Muscle layer of duodenum (tissue), 2 donors: ENCODE data around the gene TBX2.
"Not testable (repeated sequence)": the region's sequence is repeated elsewhere in the genome, so short reads cannot be mapped to it uniquely, and the experiment has no call there.

Experiments used
- H3K27ac ChIP-seq: one replicate; pipeline ENCODE4 v1.7.0; 2013; ENCODE audit warnings: mild to moderate bottlenecking, low read length
- H3K27me3 ChIP-seq: one replicate; pipeline ENCODE4 v1.7.0; 2013; ENCODE audit warnings: low read depth, mild to moderate bottlenecking, control low read depth, low read length
- H3K36me3 ChIP-seq, 2 donors: one replicate each; pipeline ENCODE4 v1.7.0; 2013; ENCODE audit warnings: low read length in 2 of 2, control low read depth in 1 of 2, mild to moderate bottlenecking in 1 of 2; ENCODE audit not compliant: insufficient read depth in 2 of 2, control insufficient read depth in 1 of 2
- H3K4me1 ChIP-seq, 2 donors: one replicate each; pipeline ENCODE4 v1.7.0; 2013; ENCODE audit warnings: low read length in 2 of 2, mild to moderate bottlenecking in 2 of 2, control low read depth in 1 of 2, moderate library complexity in 1 of 2; ENCODE audit not compliant: insufficient read depth in 2 of 2, control insufficient read depth in 1 of 2
- H3K4me3 ChIP-seq, 2 donors: one replicate each; pipeline ENCODE4 v1.7.0; 2013; ENCODE audit warnings: low read length in 2 of 2, low read depth in 1 of 2, mild to moderate bottlenecking in 1 of 2
- H3K9me3 ChIP-seq, 2 donors: one replicate each; pipeline ENCODE4 v1.7.0; 2013; ENCODE audit warnings: low read length in 2 of 2, control low read depth in 1 of 2, mild to moderate bottlenecking in 1 of 2; ENCODE audit not compliant: control insufficient read depth in 1 of 2
- donor health status: healthy.

TBX2 gene

GRCh38 chr17:61436273-61436672 lies 36.6 kb downstream of the TBX2 start:
- no peaks in the 10 kb centered on the region for H3K36me3 ChIP-seq
- H3K4me3 ChIP-seq = no peak overlapping the region
- no peaks in the 10 kb centered on the region for H3K4me1 ChIP-seq
- H3K27me3 ChIP-seq = peaks cover 5% of the 10 kb centered on the region
- no peak overlapping the region for H3K27ac ChIP-seq
- H3K9me3 ChIP-seq = peaks cover 0 to 17% of the 10 kb centered on the region in 2 donors

DNA sequence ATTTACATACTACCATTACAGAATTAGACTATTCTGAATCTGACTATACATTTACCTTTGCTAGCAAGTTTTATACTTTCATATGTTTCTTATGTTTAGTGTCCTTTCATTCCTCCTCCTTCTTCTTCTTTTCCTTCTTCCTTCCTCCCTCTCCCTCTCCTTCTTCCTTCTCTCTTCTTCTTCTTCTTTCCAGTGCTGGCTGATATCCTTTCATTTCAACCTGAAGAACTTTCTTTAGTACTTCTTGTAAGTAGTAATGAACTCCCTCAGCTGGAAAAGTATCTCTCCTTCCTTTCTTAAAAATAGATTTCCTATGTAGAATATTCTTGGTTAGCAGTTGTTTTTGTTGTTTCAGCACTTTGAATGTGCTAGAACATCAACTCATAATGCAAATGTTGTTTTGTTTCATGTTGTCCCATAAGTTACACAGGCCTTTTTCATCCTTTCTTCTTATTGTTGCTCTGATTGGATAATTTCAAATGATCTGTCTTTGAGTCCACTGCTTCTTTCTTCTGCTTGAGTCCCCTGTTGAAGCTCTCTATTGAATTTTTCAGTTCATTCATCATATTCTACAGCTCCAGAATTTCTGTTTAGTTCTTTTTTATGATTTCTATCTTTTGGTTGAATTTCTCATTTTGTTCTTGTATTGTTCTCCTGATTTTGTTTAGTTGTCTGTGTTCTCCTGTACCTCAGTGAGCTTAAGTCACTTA lies 37.5 kb downstream of the TBX2 start:
- Histone ChIP-seq H3K27ac (no peak overlapping the region), H3K4me1 (no peaks in the 10 kb centered on the region), H3K4me3 (no peak overlapping the region), H3K27me3 (peaks cover 5% of the 10 kb centered on the region), H3K9me3 (peaks cover 0 to 17% of the 10 kb centered on the region in 2 donors), H3K36me3 (no peaks in the 10 kb centered on the region)

DNA sequence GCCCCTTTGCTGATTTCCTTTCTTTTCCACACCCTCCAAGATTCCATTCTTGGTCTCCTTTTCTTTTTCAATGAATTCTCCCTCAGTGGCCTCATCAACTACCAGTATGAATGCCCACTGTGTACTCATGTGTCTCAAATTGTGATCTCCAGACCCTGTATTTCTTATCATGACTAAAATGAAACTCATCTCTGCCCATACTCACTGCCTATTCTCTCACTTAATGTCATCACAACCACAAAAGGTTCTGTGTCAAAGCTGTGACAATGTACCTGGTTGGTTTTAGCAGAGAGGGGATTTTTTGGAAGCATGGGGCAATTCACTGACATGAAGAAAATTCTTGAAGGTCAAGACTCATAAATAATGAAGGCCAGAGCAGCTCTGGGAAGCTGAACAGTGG lies 41.1 kb downstream of the TBX2 start:
- Histone ChIP-seq H3K27ac (no peak overlapping the region), H3K36me3 (no peaks in the 10 kb centered on the region), H3K4me1 (no peaks in the 10 kb centered on the region), H3K27me3 (no peaks in the 10 kb centered on the region), H3K4me3 (no peak overlapping the region), H3K9me3 (peaks cover 0 to 17% of the 10 kb centered on the region in 2 donors)

GRCh38 chr17:61441507-61441906 lies 41.9 kb downstream of the TBX2 start:
- not testable (repeated sequence) for H3K4me1 ChIP-seq, H3K36me3 ChIP-seq, H3K27ac ChIP-seq, H3K4me3 ChIP-seq, H3K27me3 ChIP-seq
- H3K9me3 ChIP-seq = peaks cover 0 to 10% of the 10 kb centered on the region in 2 donors

- Histone ChIP-seq H3K27me3 (peaks cover 2% of the 10 kb centered on the region), H3K4me1 (no peaks in the 10 kb centered on the region), H3K27ac (no peak overlapping the region), H3K4me3 (no peak overlapping the region), H3K36me3 (no peaks in the 10 kb centered on the region), H3K9me3 (peaks cover 0 to 10% of the 10 kb centered on the region in 2 donors)
Observed at GRCh38 chr17:61442136-61442775, 42.6 kb downstream of the TBX2 start.

GRCh38 chr17:61442878-61443474 lies 43.3 kb downstream of the TBX2 start:
- H3K36me3 ChIP-seq = no peaks in the 10 kb centered on the region
- H3K9me3 ChIP-seq = peaks cover 0 to 2% of the 10 kb centered on the region in 2 donors
- H3K27ac ChIP-seq = no peak overlapping the region
- H3K27me3 ChIP-seq = peaks cover 4% of the 10 kb centered on the region
- no peaks in the 10 kb centered on the region for H3K4me1 ChIP-seq
- no peak overlapping the region for H3K4me3 ChIP-seq

GRCh38 chr17:61443475-61443882 lies 43.8 kb downstream of the TBX2 start:
- H3K27me3 ChIP-seq = peaks cover 4% of the 10 kb centered on the region
- H3K4me3 ChIP-seq = no peak overlapping the region
- no peaks in the 10 kb centered on the region for H3K9me3 ChIP-seq
- H3K36me3 ChIP-seq = no peaks in the 10 kb centered on the region
- no peak overlapping the region for H3K27ac ChIP-seq
- no peaks in the 10 kb centered on the region for H3K4me1 ChIP-seq

DNA sequence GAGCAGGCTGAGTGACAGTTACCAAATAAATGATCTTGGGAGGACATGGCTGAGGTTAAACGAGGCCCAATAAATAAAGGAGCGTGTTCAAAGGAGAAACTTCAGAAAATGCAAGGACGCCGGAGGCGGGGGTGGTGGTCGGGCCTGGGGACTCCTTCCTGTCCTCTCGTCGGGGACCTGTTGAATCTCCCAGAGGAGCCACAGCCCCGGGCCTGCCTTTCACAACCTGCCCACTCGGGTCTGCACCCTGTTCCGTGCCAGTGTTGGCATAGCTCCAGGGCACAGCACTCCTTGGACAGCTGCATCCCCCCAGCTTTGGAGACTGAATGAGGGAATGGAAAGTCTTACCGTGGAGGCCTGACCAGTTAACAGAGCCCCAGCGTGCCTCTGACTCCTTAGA lies 44.4 kb downstream of the TBX2 start:
- Histone ChIP-seq H3K4me3 (no peak overlapping the region), H3K9me3 (no peaks in the 10 kb centered on the region), H3K4me1 (no peaks in the 10 kb centered on the region), H3K27me3 (peaks cover 4% of the 10 kb centered on the region), H3K27ac (no peak overlapping the region), H3K36me3 (no peaks in the 10 kb centered on the region)

DNA sequence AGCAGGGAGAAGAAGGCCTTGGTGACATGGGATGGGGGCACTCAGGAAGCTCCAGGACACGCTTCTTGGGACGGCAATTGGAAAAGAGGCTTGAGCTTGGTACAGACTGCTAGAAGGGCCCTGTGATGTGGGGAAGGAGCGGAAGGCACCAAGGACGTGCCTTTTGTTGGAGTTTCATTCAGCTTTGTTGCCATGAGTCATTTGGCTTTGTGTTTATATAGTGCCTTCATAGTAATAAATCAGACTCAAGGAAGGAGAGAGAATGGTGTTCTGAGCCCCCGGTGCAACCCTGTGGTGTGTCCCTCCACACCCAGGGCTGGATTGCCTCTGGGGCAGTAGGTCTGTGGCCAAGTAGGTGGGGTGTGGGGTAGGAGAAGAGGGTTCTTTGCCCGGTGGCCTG lies 45.2 kb downstream of the TBX2 start:
- H3K4me1 ChIP-seq = no peaks in the 10 kb centered on the region
- no peak overlapping the region for H3K4me3 ChIP-seq
- peaks cover 10% of the 10 kb centered on the region for H3K27me3 ChIP-seq
- no peaks in the 10 kb centered on the region for H3K36me3 ChIP-seq
- no peaks in the 10 kb centered on the region for H3K9me3 ChIP-seq
- H3K27ac ChIP-seq = no peak overlapping the region

- peaks cover 34% of the 10 kb centered on the region for H3K27me3 ChIP-seq
Observed at GRCh38 chr17:61447358-61447757, 47.7 kb downstream of the TBX2 start.

GRCh38 chr17:61448042-61448441 lies 48.4 kb downstream of the TBX2 start:
- Histone ChIP-seq H3K4me3 (no peak overlapping the region), H3K27ac (no peak overlapping the region), H3K27me3 (peaks cover 41% of the 10 kb centered on the region)

More at GRCh38 chr17:61447358-61447757, 47.7 kb downstream of the TBX2 start:
- no peak overlapping the region for H3K27ac ChIP-seq
- no peak overlapping the region for H3K4me3 ChIP-seq
- H3K36me3 ChIP-seq = no peaks in the 10 kb centered on the region
- peaks cover 0 to 10% of the 10 kb centered on the region in 2 donors for H3K4me1 ChIP-seq
- no peaks in the 10 kb centered on the region for H3K9me3 ChIP-seq

More at GRCh38 chr17:61448042-61448441, 48.4 kb downstream of the TBX2 start:
- Histone ChIP-seq H3K36me3 (no peaks in the 10 kb centered on the region), H3K9me3 (no peaks in the 10 kb centered on the region), H3K4me1 (peaks cover 0 to 15% of the 10 kb centered on the region in 2 donors)
